Ovary (tissue), 3 donors: Measurements from ENCODE around the gene EPB41L4B.

Experiments used
- CTCF ChIP-seq, 3 donors: fragments of 450-650 bp in 2 of 3; fragments of 200-600 bp in 1 of 3; IDR thresholded peaks; one replicate each; pipeline versions ENCODE4 v1.5.1 to v1.8.0; 2016 to 2022; ENCODE audit warnings: antibody characterized with exemption in 3 of 3, mild to moderate bottlenecking in 1 of 3
- POLR2A ChIP-seq: fragments of 450-650 bp; IDR thresholded peaks from one replicate; pipeline ENCODE4 v1.6.1; 2017; ENCODE audit warnings: antibody characterized with exemption, mild to moderate bottlenecking, moderate library complexity
- donor health status: DM: no; HTN: no; CAD: no.

- TF ChIP-seq CTCF (IDR thresholded peaks at IDR 0.05) = no peak
- no peak for TF ChIP-seq POLR2A
Measured at GRCh38 chr9:109309282-109309681, 11.6 kb downstream of the EPB41L4B start.
